Measurements from ENCODE around the gene NEMP1.

The NEMP1 gene

DNA sequence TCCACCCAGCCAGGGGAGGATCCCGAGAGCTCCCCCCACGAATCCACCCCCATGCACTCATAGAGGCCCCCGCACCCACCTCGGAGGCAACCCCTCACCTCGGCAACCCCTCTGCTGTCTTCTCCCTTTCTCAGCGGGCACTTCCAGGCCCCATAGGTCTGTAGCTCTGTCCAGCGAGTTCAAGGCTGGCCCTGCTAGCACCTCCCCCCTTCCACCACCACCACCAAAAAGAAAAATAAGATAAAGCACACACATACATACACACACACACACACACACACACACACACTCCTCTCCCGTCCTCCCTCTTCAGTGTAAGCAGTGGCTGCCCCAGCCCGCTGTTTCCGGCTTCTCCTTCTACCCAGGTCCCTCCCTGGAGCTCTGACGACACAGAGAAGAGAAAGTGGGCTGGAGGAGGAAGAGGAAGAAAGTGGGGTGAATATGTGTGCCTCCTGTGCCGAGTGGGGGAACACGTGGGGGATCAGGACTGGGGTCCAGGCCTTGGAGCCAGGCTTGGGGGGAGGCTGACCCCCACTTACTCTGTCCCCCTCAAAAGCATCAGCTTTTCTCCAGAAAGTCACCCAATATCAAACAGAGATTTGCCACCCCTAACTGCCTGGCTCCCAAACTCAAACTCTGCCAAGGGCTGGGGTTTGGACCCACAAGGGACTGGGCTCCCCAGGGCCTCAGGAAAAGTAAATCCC lies 32.6 kb upstream of the NEMP1 start, which contains the start of gene STAT6:
Gene STAT6, minus strand, starts transcription at position 332 of the 704 bp plus-strand sequence. CDS start 3,084 bp downstream, outside the sequence.
- peaks cover 13% of the 10 kb centered on the region for H3K36me3 Mint-ChIP-seq (ENCODE audit: low read depth)
- peaks cover under 1% of the 10 kb centered on the region for H3K27me3 Mint-ChIP-seq (ENCODE audit: low read depth)
- H3K4me3 Mint-ChIP-seq: peak within 1 kb of the TSS; percentile 97
- peak within 1 kb of the TSS; percentile 95 for H3K27ac Mint-ChIP-seq
- H3K4me1 Mint-ChIP-seq (ENCODE audit: low read depth): peaks cover 35% of the 10 kb centered on the region
- H3K9me3 Mint-ChIP-seq: no peaks in the 10 kb centered on the region

GRCh38 chr12:57110104-57111030 lies 31.8 kb upstream of the NEMP1 start:
- H3K27me3 Mint-ChIP-seq (ENCODE audit: low read depth): no peaks in the 10 kb centered on the region
- peaks cover 35% of the 10 kb centered on the region for H3K4me1 Mint-ChIP-seq (ENCODE audit: low read depth)
- no peaks in the 10 kb centered on the region for H3K9me3 Mint-ChIP-seq
- peaks cover 14% of the 10 kb centered on the region for H3K36me3 Mint-ChIP-seq (ENCODE audit: low read depth)
- H3K4me3 Mint-ChIP-seq: peak overlapping the region; percentile 97
- H3K27ac Mint-ChIP-seq: peak overlapping the region; percentile 95

DNA sequence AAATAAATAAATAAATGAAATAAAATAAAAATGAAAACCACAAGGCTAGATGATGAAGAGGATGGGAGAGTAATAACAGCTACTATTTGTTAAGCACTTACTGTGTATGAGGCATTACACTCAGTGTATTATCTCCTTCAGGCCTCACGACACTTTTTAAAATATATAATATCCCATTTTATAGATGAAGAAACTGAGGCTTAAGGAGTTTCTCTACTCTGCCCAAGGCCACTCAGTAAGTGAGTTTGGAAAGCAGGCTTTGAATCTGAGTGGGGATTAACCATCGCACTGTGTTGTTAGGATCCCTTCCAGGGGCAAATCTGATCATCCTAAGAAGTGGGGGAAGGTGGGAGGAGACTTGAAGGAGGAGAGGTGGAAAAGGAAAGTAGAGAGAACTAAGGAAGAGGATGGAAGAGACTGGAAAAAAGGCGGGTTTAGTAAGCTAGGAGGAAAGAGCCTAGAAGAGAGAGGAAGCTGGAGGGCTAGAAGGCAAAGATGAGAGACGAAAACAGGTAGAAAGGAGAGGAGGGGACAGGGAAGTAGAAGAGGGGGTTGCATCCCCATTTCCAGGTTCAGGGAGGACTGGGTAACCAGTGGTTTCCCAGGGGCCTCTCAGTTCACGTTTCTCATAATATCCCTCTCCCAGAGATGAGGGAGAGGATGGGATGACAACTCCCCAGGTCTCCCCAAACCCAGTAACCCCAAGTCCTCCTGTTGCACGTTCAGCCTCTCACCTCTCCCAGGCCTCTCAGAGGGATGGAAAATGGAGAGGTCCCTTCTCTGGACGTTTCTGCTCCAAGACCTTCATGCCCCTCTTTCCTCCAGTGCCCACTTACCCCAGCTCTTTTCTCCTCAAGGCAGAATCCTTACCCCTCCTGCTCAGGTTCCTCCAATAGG lies 30.9 kb upstream of the NEMP1 start:
- Mint-ChIP-seq H3K4me3 (peak overlapping the region; percentile 97), H3K9me3 (no peaks in the 10 kb centered on the region), H3K27ac (peak overlapping the region; percentile 95), H3K27me3 (ENCODE audit: low read depth) (no peaks in the 10 kb centered on the region), H3K36me3 (ENCODE audit: low read depth) (peaks cover 19% of the 10 kb centered on the region), H3K4me1 (ENCODE audit: low read depth) (peaks cover 35% of the 10 kb centered on the region)

DNA sequence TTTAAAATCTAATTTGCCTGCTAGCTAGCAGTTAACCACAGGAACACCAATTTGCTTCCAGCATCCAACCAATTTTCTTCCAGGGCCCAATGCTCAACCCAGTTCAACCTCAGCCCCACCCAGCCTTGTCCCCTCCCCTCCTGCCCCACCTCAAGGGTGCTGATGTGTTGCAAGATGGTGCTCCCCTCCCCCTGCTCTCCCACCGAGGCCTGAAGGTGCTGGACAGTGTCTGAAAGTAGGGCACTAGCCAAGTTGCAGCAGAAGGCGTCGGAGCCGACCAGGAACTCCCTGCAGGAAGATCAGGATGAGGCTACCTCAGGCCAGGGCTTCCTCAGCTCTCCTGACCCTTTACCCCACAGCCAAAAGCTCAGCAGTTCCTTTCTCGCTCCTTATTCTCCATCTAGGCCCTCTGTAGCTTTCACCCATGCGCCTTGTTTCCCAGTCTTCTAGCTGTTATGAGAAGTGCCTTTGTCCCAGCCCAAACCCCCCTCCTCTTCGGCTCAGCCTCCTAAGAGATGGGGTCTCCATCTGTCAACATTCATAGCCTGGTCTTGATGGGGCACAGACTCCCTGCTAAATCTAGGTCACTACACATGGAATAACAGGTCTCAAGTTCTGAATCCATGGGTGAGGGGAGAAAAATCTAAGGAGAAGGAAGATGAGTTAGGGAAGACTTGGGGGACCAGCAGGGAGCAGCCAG lies 29.0 kb upstream of the NEMP1 start:
- Mint-ChIP-seq H3K4me3 (no peak overlapping the region), H3K27ac (peak overlapping the region; percentile 43), H3K27me3 (ENCODE audit: low read depth) (no peaks in the 10 kb centered on the region), H3K9me3 (no peaks in the 10 kb centered on the region), H3K4me1 (ENCODE audit: low read depth) (peaks cover 32% of the 10 kb centered on the region), H3K36me3 (ENCODE audit: low read depth) (peaks cover 24% of the 10 kb centered on the region)

DNA sequence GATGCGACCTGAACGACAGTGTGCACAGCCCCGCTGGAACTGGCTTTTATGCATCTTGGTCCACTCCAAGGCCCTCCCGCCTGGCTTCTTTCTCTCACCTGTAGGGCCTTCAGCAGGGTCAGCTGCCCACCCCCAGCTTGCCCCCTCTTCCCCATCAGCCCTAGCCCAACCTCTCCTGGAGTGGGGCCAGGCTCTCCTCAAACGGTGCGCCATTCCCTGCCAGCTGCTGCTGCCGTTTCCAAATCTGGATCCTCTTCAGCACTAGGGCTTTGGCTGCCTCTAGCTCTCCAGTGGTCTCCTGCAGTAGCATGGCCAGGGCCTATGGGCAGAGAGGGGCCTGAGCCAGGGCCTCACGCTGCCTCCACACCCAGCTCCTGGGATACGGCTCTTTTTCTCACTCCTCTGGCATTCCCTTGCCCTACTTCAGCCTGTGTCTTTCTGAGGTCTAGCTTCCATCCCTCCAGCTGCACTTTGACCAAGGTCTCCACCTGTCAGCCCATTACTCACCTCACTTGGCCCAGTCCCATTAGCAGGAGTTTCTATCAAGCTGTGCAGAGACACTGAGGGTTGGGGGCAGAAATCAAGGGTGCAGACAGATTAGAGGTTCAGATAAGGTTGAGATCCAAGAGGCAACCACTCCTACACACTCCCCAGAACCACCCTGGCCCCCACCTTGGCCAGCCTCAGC lies 27.6 kb upstream of the NEMP1 start:
- Mint-ChIP-seq H3K36me3 (ENCODE audit: low read depth) (peaks cover 28% of the 10 kb centered on the region), H3K4me3 (no peak overlapping the region), H3K9me3 (no peaks in the 10 kb centered on the region), H3K27me3 (ENCODE audit: low read depth) (no peaks in the 10 kb centered on the region), H3K4me1 (ENCODE audit: low read depth) (peaks cover 23% of the 10 kb centered on the region), H3K27ac (no peak overlapping the region)

- Mint-ChIP-seq H3K9me3 (no peaks in the 10 kb centered on the region), H3K4me1 (ENCODE audit: low read depth) (peaks cover 24% of the 10 kb centered on the region), H3K4me3 (no peak overlapping the region), H3K27me3 (ENCODE audit: low read depth) (no peaks in the 10 kb centered on the region), H3K27ac (no peak overlapping the region), H3K36me3 (ENCODE audit: low read depth) (peaks cover 30% of the 10 kb centered on the region)
Observed at GRCh38 chr12:57105011-57105753, 26.6 kb upstream of the NEMP1 start.

GRCh38 chr12:57104292-57104910 lies 25.8 kb upstream of the NEMP1 start:
- no peaks in the 10 kb centered on the region for H3K27me3 Mint-ChIP-seq (ENCODE audit: low read depth)
- no peak overlapping the region for H3K27ac Mint-ChIP-seq

DNA sequence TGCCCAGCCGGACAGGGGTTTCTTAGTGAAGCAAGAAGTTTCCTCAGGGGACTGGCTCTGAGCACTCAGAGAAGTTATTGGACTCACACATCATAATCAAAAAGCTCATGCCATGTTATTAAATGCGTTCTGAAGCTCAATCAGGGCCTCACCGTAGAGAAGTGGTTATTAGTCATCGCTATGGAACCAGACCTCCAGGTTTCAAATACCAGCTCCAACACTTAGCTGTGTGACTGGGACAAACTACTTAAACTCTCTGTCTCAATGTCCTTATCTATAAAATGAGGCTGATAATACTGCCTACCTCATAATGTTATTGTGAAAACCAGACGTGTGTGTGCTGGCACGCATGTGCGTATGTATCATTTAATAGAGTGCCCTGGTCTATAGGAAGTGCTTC lies 25.3 kb upstream of the NEMP1 start:
- no peaks in the 10 kb centered on the region for H3K27me3 Mint-ChIP-seq (ENCODE audit: low read depth)
- H3K27ac Mint-ChIP-seq: no peak overlapping the region
- H3K36me3 Mint-ChIP-seq (ENCODE audit: low read depth): peaks cover 38% of the 10 kb centered on the region
- no peak overlapping the region for H3K4me3 Mint-ChIP-seq
- H3K9me3 Mint-ChIP-seq: no peaks in the 10 kb centered on the region
- H3K4me1 Mint-ChIP-seq (ENCODE audit: low read depth): peaks cover 22% of the 10 kb centered on the region

More at GRCh38 chr12:57104292-57104910, 25.8 kb upstream of the NEMP1 start:
- H3K36me3 Mint-ChIP-seq (ENCODE audit: low read depth): peaks cover 33% of the 10 kb centered on the region
- no peaks in the 10 kb centered on the region for H3K9me3 Mint-ChIP-seq
- H3K4me3 Mint-ChIP-seq: no peak overlapping the region
- peaks cover 20% of the 10 kb centered on the region for H3K4me1 Mint-ChIP-seq (ENCODE audit: low read depth)

GRCh38 chr12:57101892-57102695 lies 23.5 kb upstream of the NEMP1 start:
- Mint-ChIP-seq H3K27ac (no peak overlapping the region), H3K4me3 (no peak overlapping the region), H3K36me3 (ENCODE audit: low read depth) (peaks cover 37% of the 10 kb centered on the region), H3K9me3 (no peaks in the 10 kb centered on the region), H3K27me3 (ENCODE audit: low read depth) (no peaks in the 10 kb centered on the region), H3K4me1 (ENCODE audit: low read depth) (peaks cover 11% of the 10 kb centered on the region)

GRCh38 chr12:57099766-57100165 lies 21.2 kb upstream of the NEMP1 start:
- Mint-ChIP-seq H3K4me3 (no peak overlapping the region), H3K4me1 (ENCODE audit: low read depth) (peaks cover 14% of the 10 kb centered on the region), H3K9me3 (no peaks in the 10 kb centered on the region), H3K36me3 (ENCODE audit: low read depth) (peaks cover 44% of the 10 kb centered on the region), H3K27me3 (ENCODE audit: low read depth) (no peaks in the 10 kb centered on the region), H3K27ac (peak overlapping the region; percentile 58)

GRCh38 chr12:57099047-57099714 lies 20.6 kb upstream of the NEMP1 start:
- H3K4me1 Mint-ChIP-seq (ENCODE audit: low read depth): peaks cover 14% of the 10 kb centered on the region
- no peak overlapping the region for H3K27ac Mint-ChIP-seq
- H3K9me3 Mint-ChIP-seq: no peaks in the 10 kb centered on the region
- no peaks in the 10 kb centered on the region for H3K27me3 Mint-ChIP-seq (ENCODE audit: low read depth)
- peaks cover 39% of the 10 kb centered on the region for H3K36me3 Mint-ChIP-seq (ENCODE audit: low read depth)
- no peak overlapping the region for H3K4me3 Mint-ChIP-seq
